OCI-LY7 (cell line): ENCODE measurements around the gene LRP5. TPM values are rescaled to one million over a fixed set of nuclear protein-coding genes. Genes with fewer than 3 reads are reported as not detected.

Experiments used
- BruUV-seq: library from RNA; stranded (reverse); fragments of 400-500 nt; replicated peaks from 2 replicates; lab custom pipeline; 2021; lab: Mats Ljungman, UMichigan
- CTCF ChIA-PET: fragments of 300-600 bp; sonication (Branson Sonifier 250); formaldehyde crosslinking; loops from one replicate; lab custom pipeline; 2022; ENCODE audit warnings: antibody characterized with exemption; ENCODE audit not compliant: unreplicated experiment; lab: Charles Lee
- POLR2A ChIA-PET: fragments of 300-600 bp; sonication (Branson Sonifier 250); formaldehyde crosslinking; loops from one replicate; lab custom pipeline; 2022; ENCODE audit warnings: antibody characterized with exemption; lab: Charles Lee
- DNase-seq: peaks from one replicate; pipeline ENCODE4 v3.0.0-alpha.2; 2015; ENCODE audit warnings: low spot score
- H2AFZ ChIP-seq: fragments of 200-600 bp; sonication (generic), shearing (Covaris generic); 2 replicates; pipeline ENCODE4 v1.6.1; 2014; ENCODE audit warnings: mild to moderate bottlenecking, antibody characterized with exemption, low read length, moderate library complexity
- H3K27ac ChIP-seq: fragments of 200-600 bp; sonication (generic); 2 replicates; pipeline ENCODE4 v1.5.1; 2014; ENCODE audit warnings: mixed run types, low read depth, mild to moderate bottlenecking, moderate library complexity, low read length, inconsistent platforms; ENCODE audit not compliant: poor library complexity, severe bottlenecking
- H3K36me3 ChIP-seq: fragments of 200-600 bp; sonication (generic); 2 replicates; pipeline ENCODE4 v1.6.1; 2014; ENCODE audit warnings: mild to moderate bottlenecking, antibody characterized with exemption, low read length, moderate library complexity, mixed read lengths; ENCODE audit not compliant: insufficient read depth
- H3K4me1 ChIP-seq: fragments of 200-600 bp; sonication (generic); 2 replicates; pipeline ENCODE4 v1.5.1; 2014; ENCODE audit warnings: mild to moderate bottlenecking, low read length; ENCODE audit not compliant: insufficient read depth, poor library complexity, severe bottlenecking
- H3K4me2 ChIP-seq: fragments of 200-600 bp; sonication (generic); 2 replicates; pipeline ENCODE4 v1.6.1; 2014; ENCODE audit warnings: mild to moderate bottlenecking, low read length
- H3K4me3 ChIP-seq: fragments of 200-600 bp; sonication (generic); 2 replicates; pipeline ENCODE4 v1.5.1; 2014; ENCODE audit warnings: mild to moderate bottlenecking, low read depth, low read length; ENCODE audit not compliant: poor library complexity, severe bottlenecking
- H3K79me2 ChIP-seq: fragments of 200-600 bp; sonication (generic); 2 replicates; pipeline ENCODE4 v1.6.1; 2016; ENCODE audit warnings: low read depth, mild to moderate bottlenecking, low read length, moderate library complexity, mixed read lengths; ENCODE audit not compliant: insufficient read depth
- H3K9me2 ChIP-seq: fragments of 200-600 bp; sonication (generic); 2 replicates; pipeline ENCODE4 v1.6.1; 2016; ENCODE audit warnings: mild to moderate bottlenecking, low read length, mixed read lengths; ENCODE audit not compliant: insufficient read depth
- H3K9me3 ChIP-seq: fragments of 200-600 bp; sonication (generic); 2 replicates; pipeline ENCODE4 v1.6.1; 2014; ENCODE audit warnings: mild to moderate bottlenecking, mixed run types, low read length, mixed read lengths
- H4K20me1 ChIP-seq: fragments of 200-600 bp; sonication (generic); 2 replicates; pipeline ENCODE4 v1.6.1; 2014; ENCODE audit warnings: mild to moderate bottlenecking, antibody characterized with exemption, low read length, moderate library complexity, mixed read lengths; ENCODE audit not compliant: insufficient read depth
- CTCF ChIP-seq: fragments of 200-600 bp; sonication (generic); conservative IDR thresholded peaks from 2 replicates; pipeline ENCODE4 v1.5.1; 2014; ENCODE audit warnings: mild to moderate bottlenecking, antibody characterized with exemption, low read length, moderate library complexity, mixed read lengths
- EZH2phosphoT487 ChIP-seq: fragments of 200-600 bp; sonication (generic); IDR thresholded peaks from 2 replicates; pipeline ENCODE4 v1.6.1; 2018; ENCODE audit warnings: low read depth, borderline replicate concordance, mild to moderate bottlenecking, mixed run types, antibody characterized with exemption, low read length, moderate library complexity, mixed read lengths
- intact Hi-C: fragments of 100-400 bp; cut with micrococcal nuclease; formaldehyde crosslinking; loops from one replicate; pipeline ENCODE4 v1.10.0; 2022; ENCODE audit not compliant: unreplicated experiment
- total RNA-seq, 2 experiments: library from RNA; depleted of rRNA in 1 of 2; stranded (reverse); fragments of >200 nt in 1 of 2; shearing (Covaris generic) in 1 of 2; gene quantifications; 2 replicates each; pipeline ENCODE4 v1.2.3, GENCODE V29; 2014 to 2022

LRP5 gene
- total RNA-seq, 2 experiments from 2014 or later = 0.60 TPM; not detected in 1

GRCh38 chr11:68340003-68340767 lies 27.8 kb downstream of the LRP5 start:
- intact Hi-C loops = no loop called here
- Histone ChIP-seq H4K20me1 (no peaks in the 10 kb centered on the region), H2AFZ (no peak overlapping the region), H3K79me2 (no peaks in the 10 kb centered on the region), H3K27ac (no peak overlapping the region), H3K4me3 (no peak overlapping the region), H3K9me3 (no peaks in the 10 kb centered on the region), H3K36me3 (no peaks in the 10 kb centered on the region), H3K4me2 (no peak overlapping the region), H3K4me1 (no peaks in the 10 kb centered on the region), H3K9me2 (no peaks in the 10 kb centered on the region)
- BruUV-seq = no TSS peak
- CTCF ChIA-PET = no interaction called here
- POLR2A ChIA-PET = no interaction called here
- no peak for TF ChIP-seq EZH2phosphoT487
- peak; percentile 20 for DNase-seq

GRCh38 chr11:68340784-68341556 lies 28.6 kb downstream of the LRP5 start:
- H3K4me2 ChIP-seq = no peak overlapping the region
- no peaks in the 10 kb centered on the region for H3K4me1 ChIP-seq
- H3K4me3 ChIP-seq = no peak overlapping the region
- POLR2A ChIA-PET = no interaction called here
- no peaks in the 10 kb centered on the region for H3K79me2 ChIP-seq
- no peaks in the 10 kb centered on the region for H3K36me3 ChIP-seq
- H3K9me3 ChIP-seq = no peaks in the 10 kb centered on the region
- no TSS peak for BruUV-seq
- CTCF ChIA-PET = no interaction called here
- no peaks in the 10 kb centered on the region for H4K20me1 ChIP-seq
- TF ChIP-seq EZH2phosphoT487 = no peak
- no peak for TF ChIP-seq CTCF
- intact Hi-C loops = no loop called here
- H3K9me2 ChIP-seq = no peaks in the 10 kb centered on the region
- no peak overlapping the region for H2AFZ ChIP-seq
- no peak for DNase-seq
- no peak overlapping the region for H3K27ac ChIP-seq

GRCh38 chr11:68341557-68342458 lies 29.4 kb downstream of the LRP5 start:
- Histone ChIP-seq H3K79me2 (no peaks in the 10 kb centered on the region), H3K4me2 (no peak overlapping the region), H2AFZ (no peak overlapping the region), H3K36me3 (no peaks in the 10 kb centered on the region), H3K27ac (no peak overlapping the region), H3K4me1 (no peaks in the 10 kb centered on the region), H3K4me3 (no peak overlapping the region), H4K20me1 (no peaks in the 10 kb centered on the region), H3K9me2 (no peaks in the 10 kb centered on the region), H3K9me3 (no peaks in the 10 kb centered on the region)
- ChIA-PET CTCF (interaction anchor here (0.6 kb wide), 2 partner anchors 43 to 83 kb away, joined by 3 to 5 read pairs; no protein-coding TSS in a partner anchor), POLR2A (no interaction called here)
- intact Hi-C loops = no loop called here
- no peak for DNase-seq
- TF ChIP-seq EZH2phosphoT487 = no peak
- TF ChIP-seq CTCF = peak; percentile 25; the same call in 1 of the 2 replicates
- BruUV-seq = no TSS peak
